HepG2 (cell line): ENCODE measurements around the gene ICAM5. TPM values are rescaled to one million over a fixed set of nuclear protein-coding genes. Genes with fewer than 3 reads are reported as not detected.

Experiments
- BORCS8-MEF2B ChIP-seq: sonication (generic); formaldehyde crosslinking; IDR thresholded peaks from 2 replicates; pipeline ENCODE4 v1.8.0; 2022; ENCODE audit warnings: mild to moderate bottlenecking, missing genetic modification reagents
- GABPB1 ChIP-seq: IDR thresholded peaks from 2 replicates; pipeline ENCODE4 v1.6.1; 2016; ENCODE audit warnings: mild to moderate bottlenecking, missing genetic modification reagents, moderate library complexity, missing compliant biosample characterization
- GTF3A ChIP-seq: sonication (generic); formaldehyde crosslinking; conservative IDR thresholded peaks from 2 replicates; pipeline ENCODE4 v1.4.0; 2020; ENCODE audit warnings: mild to moderate bottlenecking, missing genetic modification reagents
- HNRNPK ChIP-seq: fragments of 200-400 bp; formaldehyde crosslinking; IDR thresholded peaks from 2 replicates; pipeline ENCODE4 v1.6.1; 2018; ENCODE audit warnings: low read length, low read depth, moderate library complexity, mild to moderate bottlenecking; ENCODE audit not compliant: poor library complexity, severe bottlenecking
- KDM2A ChIP-seq: sonication (generic); formaldehyde crosslinking; IDR thresholded peaks from 2 replicates; pipeline ENCODE4 v1.4.0; 2020; ENCODE audit warnings: low read depth, missing genetic modification reagents, borderline replicate concordance
- MAFF ChIP-seq: IDR thresholded peaks from 2 replicates; pipeline ENCODE4 v1.6.1; 2011; ENCODE audit warnings: low read depth, low read length, improper control_type of control experiment
- MBNL3 ChIP-seq: fragments of 250-450 bp; sonication (Bioruptor Pico); conservative IDR thresholded peaks from 2 replicates; pipeline ENCODE4 v1.8.0; 2022; ENCODE audit warnings: mild to moderate bottlenecking, inconsistent platforms
- NFKBIZ ChIP-seq: IDR thresholded peaks from 2 replicates; pipeline ENCODE4 v1.6.1; 2018; ENCODE audit warnings: missing genetic modification reagents, missing compliant biosample characterization
- NONO ChIP-seq, 2 experiments: fragments of 450-650 bp in 1 of 2; sonication (generic) in 1 of 2; formaldehyde crosslinking in 1 of 2; IDR thresholded peaks in 1 of 2; conservative IDR thresholded peaks in 1 of 2; 2 replicates each; pipeline versions ENCODE4 v1.6.1 to v1.8.0; 2017 to 2022; ENCODE audit warnings: mild to moderate bottlenecking in 1 of 2, missing genetic modification reagents in 1 of 2, moderate library complexity in 1 of 2
- PHF20 ChIP-seq: sonication (generic); formaldehyde crosslinking; IDR thresholded peaks from 2 replicates; pipeline ENCODE4 v1.5.0; 2020; ENCODE audit warnings: mild to moderate bottlenecking, missing genetic modification reagents
- POLR2AphosphoS2 ChIP-seq: IDR thresholded peaks from 2 replicates; pipeline ENCODE4 v1.6.1; 2011; ENCODE audit warnings: low read depth, low read length, improper control_type of control experiment
- RBFOX2 ChIP-seq: fragments of 200-400 bp; formaldehyde crosslinking; IDR thresholded peaks from 2 replicates; pipeline ENCODE4 v1.6.1; 2017; ENCODE audit warnings: low read depth, mild to moderate bottlenecking, low read length
- SATB2 ChIP-seq: sonication (generic); formaldehyde crosslinking; IDR thresholded peaks from 2 replicates; pipeline ENCODE4 v1.5.0; 2020; ENCODE audit warnings: missing genetic modification reagents
- SNAI1 ChIP-seq: sonication (generic); formaldehyde crosslinking; IDR thresholded peaks from 2 replicates; pipeline ENCODE4 v1.5.0; 2020; ENCODE audit warnings: mild to moderate bottlenecking, missing genetic modification reagents, borderline replicate concordance
- SP2 ChIP-seq: sonication (generic); formaldehyde crosslinking; IDR thresholded peaks from 2 replicates; pipeline ENCODE4 v1.5.1; 2020; ENCODE audit warnings: mild to moderate bottlenecking, missing genetic modification reagents
- SP4 ChIP-seq: sonication (generic); formaldehyde crosslinking; IDR thresholded peaks from 2 replicates; pipeline ENCODE4 v1.8.1; 2023; ENCODE audit warnings: mild to moderate bottlenecking, missing genetic modification reagents
- SRY ChIP-seq: sonication (generic); formaldehyde crosslinking; IDR thresholded peaks from 2 replicates; pipeline ENCODE4 v1.8.0; 2022; ENCODE audit warnings: mild to moderate bottlenecking, missing genetic modification reagents
- XRCC5 ChIP-seq: fragments of 200-400 bp; formaldehyde crosslinking; optimal IDR thresholded peaks from 2 replicates; pipeline ENCODE3; 2017; ENCODE audit warnings: mild to moderate bottlenecking, low read length
- YEATS2 ChIP-seq: sonication (generic); formaldehyde crosslinking; IDR thresholded peaks from 2 replicates; pipeline ENCODE4 v1.4.0; 2020; ENCODE audit warnings: missing genetic modification reagents, borderline replicate concordance
- ZFP90 ChIP-seq: sonication (generic); formaldehyde crosslinking; IDR thresholded peaks from 2 replicates; pipeline ENCODE4 v1.8.0; 2022; ENCODE audit warnings: missing genetic modification reagents, mild to moderate bottlenecking, inconsistent platforms, borderline replicate concordance
- ZFX ChIP-seq: sonication (generic); formaldehyde crosslinking; IDR thresholded peaks from 2 replicates; pipeline ENCODE4 v1.4.0; 2020; ENCODE audit warnings: mild to moderate bottlenecking, low read depth, missing genetic modification reagents, moderate library complexity
- ZNF136 ChIP-seq: sonication (generic); formaldehyde crosslinking; IDR thresholded peaks from 2 replicates; pipeline ENCODE4 v1.8.1; 2022; ENCODE audit warnings: low read depth, mild to moderate bottlenecking, moderate library complexity, missing genetic modification reagents
- ZNF570 ChIP-seq: sonication (generic); formaldehyde crosslinking; IDR thresholded peaks from 2 replicates; pipeline ENCODE4 v1.4.0; 2020; ENCODE audit warnings: mild to moderate bottlenecking, missing genetic modification reagents, borderline replicate concordance
- polyA plus RNA-seq, 8 experiments: library from polyadenylated mRNA; depleted of rRNA in 3 of 8; stranded (reverse) in 7 of 8; unstranded in 1 of 8; fragments of >200 nt; fragmentation: Illumina TruSeq in 4 of 8; extraction: Trizol in 4 of 8; gene quantifications; 2 replicates each; pipeline versions ENCODE4 v1.2.1 to v1.2.3, GENCODE V29; 2011 to 2016; ENCODE audit warnings: low read depth in 4 of 8, missing spikeins in 1 of 8, mixed read lengths in 1 of 8; ENCODE audit not compliant: insufficient read depth in 1 of 8
- total RNA-seq, 5 experiments: library from RNA; depleted of rRNA; stranded (reverse); fragments of >200 nt; fragmentation: Illumina TruSeq; extraction: Trizol; gene quantifications; 2 replicates each; pipeline ENCODE4 v1.2.3, GENCODE V29; 2016; ENCODE audit warnings: low read depth in 1 of 5
- TF ChIP-seq, protein P1 (sequence below): sonication (generic); formaldehyde crosslinking; IDR thresholded peaks from 2 replicates; pipeline ENCODE4 v1.4.0; 2020; ENCODE audit warnings: missing genetic modification reagents
- TF ChIP-seq, protein P2 (sequence below): sonication (generic); formaldehyde crosslinking; IDR thresholded peaks from 2 replicates; pipeline ENCODE4 v1.5.1; 2020; ENCODE audit warnings: mild to moderate bottlenecking, missing genetic modification reagents, moderate library complexity
- TF ChIP-seq, protein P3 (sequence below): sonication (generic); formaldehyde crosslinking; IDR thresholded peaks from 2 replicates; pipeline ENCODE4 v1.8.0; 2022; ENCODE audit warnings: missing genetic modification reagents, mild to moderate bottlenecking, borderline replicate concordance

ICAM5 gene
- total and polyA plus RNA-seq, 2 of the 13 experiments (the other 11 are each of a cell fraction or from before 2014, with no cell fraction given): 0.46 to 1.6 TPM

DNA sequence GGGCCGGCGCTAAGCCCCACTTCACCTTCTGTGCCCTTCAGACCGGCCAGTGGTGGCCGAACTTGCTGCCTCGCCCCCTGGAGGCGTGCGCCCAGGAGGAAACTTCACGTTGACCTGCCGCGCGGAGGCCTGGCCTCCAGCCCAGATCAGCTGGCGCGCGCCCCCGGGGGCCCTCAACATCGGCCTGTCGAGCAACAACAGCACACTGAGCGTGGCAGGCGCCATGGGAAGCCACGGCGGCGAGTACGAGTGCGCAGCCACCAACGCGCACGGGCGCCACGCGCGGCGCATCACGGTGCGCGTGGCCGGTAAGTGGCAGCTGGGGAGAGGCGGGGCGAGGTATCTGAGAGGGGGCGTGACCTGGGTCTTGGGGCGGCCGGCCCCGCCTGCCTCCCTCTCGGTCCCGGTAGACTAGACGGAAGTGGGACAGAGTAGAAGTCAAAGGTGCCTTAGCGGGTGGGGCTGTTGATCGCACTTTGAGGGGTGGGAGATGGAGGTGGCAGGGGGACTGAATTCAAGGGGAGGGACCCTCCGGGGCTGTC lies 5.6 kb downstream of the ICAM5 start (continued):
- no peak for TF ChIP-seq ZFP90 (CRISPR knock-in tag)
- TF ChIP-seq, protein P1, sequence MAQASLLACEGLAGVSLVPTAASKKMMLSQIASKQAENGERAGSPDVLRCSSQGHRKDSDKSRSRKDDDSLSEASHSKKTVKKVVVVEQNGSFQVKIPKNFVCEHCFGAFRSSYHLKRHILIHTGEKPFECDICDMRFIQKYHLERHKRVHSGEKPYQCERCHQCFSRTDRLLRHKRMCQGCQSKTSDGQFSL: no peak
- TF ChIP-seq ZFX (CRISPR knock-in tag): peak; percentile 45; the same call in 1 of the 2 replicates
- no peak for TF ChIP-seq NFKBIZ
- 0 out of 2 replicates have a peak, but pooled peaks have one; percentile 28 for TF ChIP-seq RBFOX2
- TF ChIP-seq SP2 (CRISPR knock-in tag): no peak
- TF ChIP-seq, protein P2, sequence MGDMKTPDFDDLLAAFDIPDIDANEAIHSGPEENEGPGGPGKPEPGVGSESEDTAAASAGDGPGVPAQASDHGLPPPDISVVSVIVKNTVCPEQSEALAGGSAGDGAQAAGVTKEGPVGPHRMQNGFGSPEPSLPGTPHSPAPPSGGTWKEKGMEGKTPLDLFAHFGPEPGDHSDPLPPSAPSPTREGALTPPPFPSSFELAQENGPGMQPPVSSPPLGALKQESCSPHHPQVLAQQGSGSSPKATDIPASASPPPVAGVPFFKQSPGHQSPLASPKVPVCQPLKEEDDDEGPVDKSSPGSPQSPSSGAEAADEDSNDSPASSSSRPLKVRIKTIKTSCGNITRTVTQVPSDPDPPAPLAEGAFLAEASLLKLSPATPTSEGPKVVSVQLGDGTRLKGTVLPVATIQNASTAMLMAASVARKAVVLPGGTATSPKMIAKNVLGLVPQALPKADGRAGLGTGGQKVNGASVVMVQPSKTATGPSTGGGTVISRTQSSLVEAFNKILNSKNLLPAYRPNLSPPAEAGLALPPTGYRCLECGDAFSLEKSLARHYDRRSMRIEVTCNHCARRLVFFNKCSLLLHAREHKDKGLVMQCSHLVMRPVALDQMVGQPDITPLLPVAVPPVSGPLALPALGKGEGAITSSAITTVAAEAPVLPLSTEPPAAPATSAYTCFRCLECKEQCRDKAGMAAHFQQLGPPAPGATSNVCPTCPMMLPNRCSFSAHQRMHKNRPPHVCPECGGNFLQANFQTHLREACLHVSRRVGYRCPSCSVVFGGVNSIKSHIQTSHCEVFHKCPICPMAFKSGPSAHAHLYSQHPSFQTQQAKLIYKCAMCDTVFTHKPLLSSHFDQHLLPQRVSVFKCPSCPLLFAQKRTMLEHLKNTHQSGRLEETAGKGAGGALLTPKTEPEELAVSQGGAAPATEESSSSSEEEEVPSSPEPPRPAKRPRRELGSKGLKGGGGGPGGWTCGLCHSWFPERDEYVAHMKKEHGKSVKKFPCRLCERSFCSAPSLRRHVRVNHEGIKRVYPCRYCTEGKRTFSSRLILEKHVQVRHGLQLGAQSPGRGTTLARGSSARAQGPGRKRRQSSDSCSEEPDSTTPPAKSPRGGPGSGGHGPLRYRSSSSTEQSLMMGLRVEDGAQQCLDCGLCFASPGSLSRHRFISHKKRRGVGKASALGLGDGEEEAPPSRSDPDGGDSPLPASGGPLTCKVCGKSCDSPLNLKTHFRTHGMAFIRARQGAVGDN (CRISPR knock-in tag): peak; percentile 60; the same call in 1 of the 2 replicates
- 0 out of 2 replicates have a peak, but pooled peaks have one; percentile 45 for TF ChIP-seq KDM2A (CRISPR knock-in tag)
- TF ChIP-seq SNAI1: no peak
- no peak for TF ChIP-seq ZNF136 (CRISPR knock-in tag)
- no peak for TF ChIP-seq ZNF570 (CRISPR knock-in tag)
- TF ChIP-seq GTF3A (CRISPR knock-in tag): no peak
- no peak; the same call in 1 of the 2 replicates for TF ChIP-seq SP4
- TF ChIP-seq XRCC5: no peak
- TF ChIP-seq PHF20 (CRISPR knock-in tag): no peak
- TF ChIP-seq YEATS2 (CRISPR knock-in tag): 0 out of 2 replicates have a peak, but pooled peaks have one; percentile 14
- no peak for TF ChIP-seq MAFF
- TF ChIP-seq SRY: 0 out of 2 replicates have a peak, but pooled peaks have one; percentile 16
- peak; percentile 61; the same call in 1 of the 2 replicates for TF ChIP-seq GABPB1 (CRISPR knock-in tag)
- TF ChIP-seq MBNL3 (CRISPR knock-in tag): no peak
- peak; percentile 77 for TF ChIP-seq HNRNPK
- no peak for TF ChIP-seq BORCS8-MEF2B (CRISPR knock-in tag)
- TF ChIP-seq NONO (IDR thresholded peaks at IDR 0.05): no peak
- TF ChIP-seq NONO (CRISPR knock-in tag; conservative IDR thresholded peaks at IDR 0.05): no peak
- no peak for TF ChIP-seq SATB2 (CRISPR knock-in tag)
- TF ChIP-seq POLR2AphosphoS2: no peak
- TF ChIP-seq, protein P3, sequence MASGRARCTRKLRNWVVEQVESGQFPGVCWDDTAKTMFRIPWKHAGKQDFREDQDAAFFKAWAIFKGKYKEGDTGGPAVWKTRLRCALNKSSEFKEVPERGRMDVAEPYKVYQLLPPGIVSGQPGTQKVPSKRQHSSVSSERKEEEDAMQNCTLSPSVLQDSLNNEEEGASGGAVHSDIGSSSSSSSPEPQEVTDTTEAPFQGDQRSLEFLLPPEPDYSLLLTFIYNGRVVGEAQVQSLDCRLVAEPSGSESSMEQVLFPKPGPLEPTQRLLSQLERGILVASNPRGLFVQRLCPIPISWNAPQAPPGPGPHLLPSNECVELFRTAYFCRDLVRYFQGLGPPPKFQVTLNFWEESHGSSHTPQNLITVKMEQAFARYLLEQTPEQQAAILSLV: no peak
